Tibial artery (tissue), 4 donors: ENCODE data around the gene TNFRSF6B.

Experiments used
- DNase-seq, 2 donors: peaks; one replicate each; pipeline ENCODE4 v3.0.0-alpha.2; 2019
- H3K27ac ChIP-seq, 2 donors: fragments of 200-600 bp; sonication (generic) in 1 of 2; 1 replicate in 1 of 2; 2 replicates in 1 of 2; pipeline ENCODE4 v1.5.1; 2018 to 2019; ENCODE audit warnings: mild to moderate bottlenecking in 1 of 2
- H3K27me3 ChIP-seq, 2 donors: fragments of 200-600 bp; sonication (generic) in 1 of 2; one replicate each; pipeline versions ENCODE4 v1.5.1 to v1.6.0; 2016 to 2019
- H3K36me3 ChIP-seq, 3 donors: fragments of 200-600 bp; sonication (generic) in 2 of 3; one replicate each; pipeline ENCODE4 v1.5.1; 2016 to 2019; ENCODE audit warnings: mild to moderate bottlenecking in 2 of 3
- H3K4me1 ChIP-seq, 4 donors: fragments of 200-600 bp; sonication (generic) in 2 of 4; 1 replicate in 3 of 4; 2 replicates in 1 of 4; pipeline ENCODE4 v1.5.1; 2016 to 2019
- H3K4me3 ChIP-seq, 2 donors: fragments of 200-600 bp; sonication (generic) in 1 of 2; 1 replicate in 1 of 2; 2 replicates in 1 of 2; pipeline ENCODE4 v1.5.1; 2018 to 2019; ENCODE audit warnings: mild to moderate bottlenecking in 2 of 2
- H3K9me3 ChIP-seq, 3 donors: fragments of 200-600 bp; sonication (generic) in 1 of 3; one replicate each; pipeline ENCODE4 v1.5.1; 2016 to 2019
- intact Hi-C: fragments of 100-400 bp; cut with DNase I; formaldehyde crosslinking; loops from one replicate; pipeline ENCODE4 v1.15.0; 2023; ENCODE audit warnings: low total_unique reads
- TF ChIP-seq, protein P1 (sequence below), 2 experiments: fragments of 200-600 bp in 1 of 2; fragments of 450-650 bp in 1 of 2; IDR thresholded peaks; one replicate each; pipeline ENCODE4 v1.5.1; 2017 to 2019; ENCODE audit warnings: antibody characterized with exemption in 2 of 2, mild to moderate bottlenecking in 1 of 2, moderate library complexity in 1 of 2

The TNFRSF6B gene

DNA sequence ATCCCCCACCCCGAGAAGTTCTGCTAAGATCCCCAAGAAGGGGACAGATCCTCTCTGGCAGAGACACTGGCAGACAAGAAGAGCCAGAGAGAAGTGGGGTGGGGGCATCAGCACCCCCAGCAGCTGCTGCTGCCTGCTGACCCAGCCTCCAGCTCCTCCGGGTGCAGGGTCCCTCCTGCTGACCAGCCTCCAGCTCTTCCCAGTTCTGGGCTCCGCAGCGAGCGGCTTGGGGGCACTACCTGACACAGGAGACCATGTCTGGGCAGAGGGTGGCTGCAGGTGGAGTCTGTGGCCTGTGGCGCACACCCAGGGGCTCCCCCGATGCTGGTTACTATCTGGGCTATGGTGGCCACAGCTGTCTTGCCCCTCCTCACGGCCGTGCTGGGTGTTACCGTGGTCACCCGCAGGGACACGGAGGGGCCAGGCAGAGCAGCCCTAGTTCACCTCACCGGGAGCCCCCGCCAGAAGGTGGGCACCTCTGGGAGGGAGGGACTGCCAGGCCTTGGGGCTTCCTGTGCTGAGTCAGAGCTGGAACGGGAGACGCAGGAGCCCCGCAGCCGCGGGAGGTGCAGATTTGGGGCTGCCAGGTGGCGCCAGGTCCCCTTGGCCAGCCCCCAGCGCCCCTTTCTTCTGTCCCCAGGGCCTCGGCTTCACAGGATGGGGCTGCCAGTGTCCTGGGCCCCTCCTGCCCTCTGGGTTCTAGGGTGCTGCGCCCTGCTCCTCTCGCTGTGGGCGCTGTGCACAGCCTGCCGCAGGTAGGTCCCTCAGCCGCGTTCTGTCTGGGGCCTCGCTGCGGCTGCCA, 40.6 kb downstream of the TNFRSF6B start:
- Histone ChIP-seq H3K27me3 (no peaks in the 10 kb centered on the region), H3K36me3 (peaks cover 20 to 45% (median 39%) of the 10 kb centered on the region in 3 donors), H3K9me3 (no peaks in the 10 kb centered on the region), H3K4me3 (peak overlapping the region in 1 of 2 donors; percentile 63), H3K27ac (no peak overlapping the region), H3K4me1 (peaks cover 0 to 38% (median 31%) of the 10 kb centered on the region in 4 donors)
- intact Hi-C loops, result loop anchor here (10.0 kb wide), 2 partner anchors 82 to 128 kb away; partner anchors contain the start of genes ABHD16B, RTEL1, STMN3 and TPD52L2
- TF ChIP-seq, protein P1, sequence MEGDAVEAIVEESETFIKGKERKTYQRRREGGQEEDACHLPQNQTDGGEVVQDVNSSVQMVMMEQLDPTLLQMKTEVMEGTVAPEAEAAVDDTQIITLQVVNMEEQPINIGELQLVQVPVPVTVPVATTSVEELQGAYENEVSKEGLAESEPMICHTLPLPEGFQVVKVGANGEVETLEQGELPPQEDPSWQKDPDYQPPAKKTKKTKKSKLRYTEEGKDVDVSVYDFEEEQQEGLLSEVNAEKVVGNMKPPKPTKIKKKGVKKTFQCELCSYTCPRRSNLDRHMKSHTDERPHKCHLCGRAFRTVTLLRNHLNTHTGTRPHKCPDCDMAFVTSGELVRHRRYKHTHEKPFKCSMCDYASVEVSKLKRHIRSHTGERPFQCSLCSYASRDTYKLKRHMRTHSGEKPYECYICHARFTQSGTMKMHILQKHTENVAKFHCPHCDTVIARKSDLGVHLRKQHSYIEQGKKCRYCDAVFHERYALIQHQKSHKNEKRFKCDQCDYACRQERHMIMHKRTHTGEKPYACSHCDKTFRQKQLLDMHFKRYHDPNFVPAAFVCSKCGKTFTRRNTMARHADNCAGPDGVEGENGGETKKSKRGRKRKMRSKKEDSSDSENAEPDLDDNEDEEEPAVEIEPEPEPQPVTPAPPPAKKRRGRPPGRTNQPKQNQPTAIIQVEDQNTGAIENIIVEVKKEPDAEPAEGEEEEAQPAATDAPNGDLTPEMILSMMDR (IDR thresholded peaks at IDR 0.05), result no peak
- DNase-seq, result peak in 1 of 2 donors; percentile 67

DNA sequence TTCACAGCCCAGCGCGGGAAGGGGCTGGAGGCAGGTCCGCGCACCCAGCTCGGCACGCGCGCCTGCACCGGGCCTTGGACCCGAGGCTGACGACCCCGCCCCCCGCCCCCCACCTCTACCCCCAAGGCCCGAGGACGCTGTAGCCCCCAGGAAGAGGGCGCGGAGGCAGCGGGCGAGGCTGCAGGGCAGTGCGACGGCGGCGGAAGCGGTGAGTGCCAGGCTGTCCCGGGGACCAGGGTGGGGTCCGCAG, 41.2 kb downstream of the TNFRSF6B start:
- intact Hi-C loops, result loop anchor here (10.0 kb wide), 2 partner anchors 83 to 127 kb away; partner anchors contain the start of genes ABHD16B, RTEL1, STMN3 and TPD52L2
- H3K4me1 ChIP-seq, result peaks cover 0 to 41% (median 31%) of the 10 kb centered on the region in 4 donors
- H3K4me3 ChIP-seq, result peak overlapping the region in 1 of 2 donors; percentile 63

DNA sequence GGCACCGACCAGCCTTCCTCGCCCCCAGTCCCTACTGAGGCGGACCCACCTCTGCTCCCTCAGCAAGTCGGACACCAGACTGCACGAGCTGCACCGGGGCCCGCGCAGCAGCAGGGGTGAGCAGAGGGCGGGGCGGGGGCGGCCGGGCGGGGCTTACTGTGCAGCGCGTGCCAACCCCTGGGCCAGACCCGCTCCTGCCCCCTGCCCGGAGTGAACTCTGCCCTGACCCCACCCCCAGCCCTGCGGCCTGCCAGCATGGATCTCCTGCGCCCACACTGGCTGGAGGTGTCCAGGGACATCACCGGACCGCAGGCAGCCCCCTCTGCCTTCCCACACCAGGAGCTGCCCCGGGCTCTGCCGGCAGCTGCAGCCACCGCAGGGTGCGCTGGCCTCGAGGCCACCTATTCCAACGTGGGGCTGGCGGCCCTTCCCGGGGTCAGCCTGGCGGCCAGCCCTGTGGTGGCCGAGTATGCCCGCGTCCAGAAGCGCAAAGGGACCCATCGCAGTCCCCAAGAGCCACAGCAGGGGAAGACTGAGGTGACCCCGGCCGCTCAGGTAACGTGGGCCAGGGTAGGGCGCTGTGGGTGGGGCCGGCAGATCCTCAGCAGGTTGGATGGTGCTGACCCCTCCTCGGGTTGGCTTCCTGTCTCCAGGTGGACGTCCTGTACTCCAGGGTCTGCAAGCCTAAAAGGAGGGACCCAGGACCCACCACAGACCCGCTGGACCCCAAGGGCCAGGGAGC, 41.7 kb downstream of the TNFRSF6B start:
- H3K4me3 ChIP-seq, result peak overlapping the region; percentile 57 to 63
- peak in 1 of 2 donors; percentile 75 for DNase-seq
- H3K27me3 ChIP-seq, result no peaks in the 10 kb centered on the region
- H3K36me3 ChIP-seq, result peaks cover 29 to 53% (median 48%) of the 10 kb centered on the region in 3 donors
- H3K27ac ChIP-seq, result peak overlapping the region; percentile 84 to 98
- intact Hi-C loops, result loop anchor here (10.0 kb wide), 2 partner anchors 83 to 127 kb away; partner anchors contain the start of genes ABHD16B, RTEL1, STMN3 and TPD52L2
- H3K9me3 ChIP-seq, result no peaks in the 10 kb centered on the region
- peaks cover 0 to 41% (median 31%) of the 10 kb centered on the region in 4 donors for H3K4me1 ChIP-seq
- TF ChIP-seq, protein P1 (IDR thresholded peaks at IDR 0.05), result no peak

More for the DNA sequence above, 41.2 kb downstream of the TNFRSF6B start:
- TF ChIP-seq, protein P1 (IDR thresholded peaks at IDR 0.05), result no peak
- Histone ChIP-seq H3K9me3 (no peaks in the 10 kb centered on the region), H3K27ac (no peak overlapping the region), H3K27me3 (no peaks in the 10 kb centered on the region), H3K36me3 (peaks cover 24 to 50% (median 44%) of the 10 kb centered on the region in 3 donors)
- DNase-seq, result peak in 1 of 2 donors; percentile 57

DNA sequence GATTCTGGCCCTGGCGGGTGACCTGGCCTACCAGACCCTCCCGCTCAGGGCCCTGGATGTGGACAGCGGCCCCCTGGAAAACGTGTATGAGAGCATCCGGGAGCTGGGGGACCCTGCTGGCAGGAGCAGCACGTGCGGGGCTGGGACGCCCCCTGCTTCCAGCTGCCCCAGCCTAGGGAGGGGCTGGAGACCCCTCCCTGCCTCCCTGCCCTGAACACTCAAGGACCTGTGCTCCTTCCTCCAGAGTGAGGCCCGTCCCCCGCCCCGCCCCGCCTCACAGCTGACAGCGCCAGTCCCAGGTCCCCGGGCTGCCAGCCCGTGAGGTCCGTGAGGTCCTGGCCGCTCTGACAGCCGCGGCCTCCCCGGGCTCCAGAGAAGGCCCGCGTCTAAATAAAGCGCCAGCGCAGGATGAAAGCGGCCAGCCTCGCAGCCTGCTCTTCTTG, 42.3 kb downstream of the TNFRSF6B start:
- TF ChIP-seq, protein P1 (IDR thresholded peaks at IDR 0.05), result no peak
- H3K36me3 ChIP-seq, result peaks cover 35 to 53% (median 48%) of the 10 kb centered on the region in 3 donors
- DNase-seq, result peak; percentile 58 to 88
- intact Hi-C loops, result loop anchor here (10.0 kb wide), 2 partner anchors 84 to 126 kb away; partner anchors contain the start of genes ABHD16B, RTEL1, STMN3 and TPD52L2
- H3K9me3 ChIP-seq, result no peaks in the 10 kb centered on the region
- H3K4me1 ChIP-seq, result peaks cover 0 to 41% (median 31%) of the 10 kb centered on the region in 4 donors
- no peaks in the 10 kb centered on the region for H3K27me3 ChIP-seq
- peak overlapping the region; percentile 84 to 98 for H3K27ac ChIP-seq
- peak overlapping the region; percentile 57 to 63 for H3K4me3 ChIP-seq
